ENCODE results near the gene DHCR24. TPM values are rescaled to one million over a fixed set of nuclear protein-coding genes. Genes with fewer than 3 reads are reported as not detected.

Gene DHCR24
- total RNA-seq, 1 donor from 2014 or later = 141 TPM

DNA sequence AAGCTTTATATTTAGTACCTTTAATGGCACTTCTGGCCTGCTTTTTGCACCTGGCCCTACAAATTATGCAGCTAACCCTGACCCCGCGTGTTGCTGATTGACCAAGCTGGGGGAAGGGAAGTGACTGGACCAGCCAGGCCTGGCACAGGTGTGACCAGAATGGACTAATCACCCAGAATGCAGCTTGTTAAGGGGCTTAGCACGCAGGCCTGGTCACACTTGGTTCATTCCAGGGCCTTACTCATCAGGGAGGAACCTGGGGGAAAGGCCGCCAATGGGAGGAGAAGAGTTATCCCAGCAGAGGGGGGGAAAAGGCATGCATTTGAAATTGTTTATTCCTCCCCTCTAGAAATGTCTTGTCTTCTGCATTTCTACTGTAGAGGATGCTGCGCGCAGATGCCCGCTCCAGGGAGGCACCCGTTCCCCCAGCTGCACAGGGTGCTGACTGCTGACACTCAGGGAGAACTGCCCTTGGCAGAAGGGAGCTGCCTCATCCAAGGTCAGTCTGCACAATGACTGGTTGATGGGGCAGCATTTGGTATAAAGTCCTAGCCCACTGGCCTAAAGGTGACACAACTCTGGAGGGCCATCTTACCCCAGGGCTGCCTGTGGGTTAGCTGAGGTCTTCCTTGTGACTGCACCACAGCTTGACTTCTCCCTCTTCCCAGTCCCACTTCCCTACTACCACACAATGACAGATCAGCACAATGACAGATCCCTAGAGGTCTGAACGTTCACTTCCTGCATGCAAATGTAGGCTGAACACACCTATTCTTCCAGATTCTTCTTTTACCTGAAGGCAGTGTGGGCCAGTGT lies 29.0 kb downstream of the DHCR24 start:
- Histone ChIP-seq H3K9me3 (no peaks in the 10 kb centered on the region), H3K36me3 (peaks cover 0 to 10% of the 10 kb centered on the region in 2 donors), H3K4me3 (no peak overlapping the region), H3K27ac (no peak overlapping the region), H3K27me3 (no peaks in the 10 kb centered on the region), H3K4me1 (peaks cover 17% of the 10 kb centered on the region)
- intact Hi-C loops (cut with DNase I) = no loop called here
- TF ChIP-seq CTCF (IDR thresholded peaks at IDR 0.05) (no peak), POLR2AphosphoS5 (IDR thresholded peaks at IDR 0.05; ENCODE audit: insufficient read depth in 1 of 2, low read depth in 1 of 2) (no peak), POLR2A (IDR thresholded peaks at IDR 0.05) (no peak)
- no peak for DNase-seq (ENCODE audit: extremely low spot score in 2 of 2)

DNA sequence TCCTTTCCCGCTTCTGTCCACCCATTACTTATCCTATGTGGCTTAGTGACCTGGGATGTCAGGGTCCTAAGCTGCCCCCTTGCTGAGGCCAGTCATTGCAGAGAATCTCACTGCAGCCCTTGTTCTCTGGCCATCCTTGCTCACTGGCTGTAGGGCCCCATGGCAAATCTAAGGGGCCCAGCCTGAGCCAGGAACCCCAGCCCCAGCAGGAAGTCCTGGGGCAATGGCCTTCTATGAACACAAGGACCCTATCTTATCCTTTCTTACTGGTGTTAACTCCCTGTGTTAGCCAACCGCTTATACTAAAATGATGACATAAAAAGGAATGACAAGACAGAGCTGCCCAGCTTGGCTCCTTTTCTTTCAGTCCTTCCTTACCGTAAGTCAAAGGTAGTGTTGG lies 29.9 kb downstream of the DHCR24 start:
- H3K9me3 ChIP-seq = no peaks in the 10 kb centered on the region
- H3K27me3 ChIP-seq = no peaks in the 10 kb centered on the region
- TF ChIP-seq CTCF (IDR thresholded peaks at IDR 0.05) (no peak), POLR2A (IDR thresholded peaks at IDR 0.05) (no peak), POLR2AphosphoS5 (IDR thresholded peaks at IDR 0.05; ENCODE audit: insufficient read depth in 1 of 2, low read depth in 1 of 2) (no peak)
- intact Hi-C loops (cut with DNase I) = no loop called here
- H3K4me3 ChIP-seq = no peak overlapping the region
- H3K27ac ChIP-seq = peak overlapping the region; percentile 15
- DNase-seq (ENCODE audit: extremely low spot score in 2 of 2) = no peak
- peaks cover 0 to 5% of the 10 kb centered on the region in 2 donors for H3K36me3 ChIP-seq
- peaks cover 18% of the 10 kb centered on the region for H3K4me1 ChIP-seq

- H3K4me3 ChIP-seq = no peak overlapping the region
- peaks cover 0 to 5% of the 10 kb centered on the region in 2 donors for H3K36me3 ChIP-seq
- no peak overlapping the region for H3K27ac ChIP-seq
- H3K27me3 ChIP-seq = no peaks in the 10 kb centered on the region
- intact Hi-C loops (cut with DNase I) = no loop called here
- TF ChIP-seq CTCF (IDR thresholded peaks at IDR 0.05) (no peak), POLR2AphosphoS5 (IDR thresholded peaks at IDR 0.05; ENCODE audit: insufficient read depth in 1 of 2, low read depth in 1 of 2) (no peak), POLR2A (IDR thresholded peaks at IDR 0.05) (no peak)
- H3K9me3 ChIP-seq = no peaks in the 10 kb centered on the region
- H3K4me1 ChIP-seq = peaks cover 44% of the 10 kb centered on the region
- no peak for DNase-seq (ENCODE audit: extremely low spot score in 2 of 2)
Observed at GRCh38 chr1:54854381-54855020, 32.5 kb downstream of the DHCR24 start.

DNA sequence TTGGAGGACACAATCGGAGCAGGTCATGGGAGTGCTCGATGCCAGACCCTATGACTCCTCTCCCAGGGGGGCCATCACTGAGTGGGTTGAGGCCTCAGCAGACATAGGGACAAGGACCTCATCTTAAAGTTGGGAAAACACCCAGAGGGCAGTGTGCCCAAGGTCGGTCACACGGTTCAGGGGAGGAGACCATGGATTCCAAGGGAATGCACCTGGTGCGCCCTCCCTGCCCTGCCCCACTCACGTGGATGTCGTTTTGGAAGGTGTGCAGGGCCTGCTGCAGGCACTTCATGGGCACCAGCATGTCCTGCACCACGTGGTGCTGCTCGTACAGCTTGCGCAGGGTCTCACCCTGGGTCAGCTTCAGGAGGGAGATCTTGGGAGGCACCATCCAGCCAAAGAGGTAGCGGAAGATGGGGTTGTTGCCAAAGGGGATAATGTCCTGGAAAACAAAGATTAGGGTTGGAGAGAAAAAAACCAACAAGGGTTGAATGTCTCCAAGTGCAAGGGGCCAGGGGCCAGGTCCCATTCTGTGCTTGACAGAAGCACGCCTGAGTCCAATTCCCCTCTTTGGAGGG lies 33.1 kb downstream of the DHCR24 start:
- Histone ChIP-seq H3K36me3 (peaks cover 0 to 5% of the 10 kb centered on the region in 2 donors), H3K9me3 (no peaks in the 10 kb centered on the region), H3K4me3 (no peak overlapping the region), H3K4me1 (peaks cover 50% of the 10 kb centered on the region), H3K27ac (no peak overlapping the region), H3K27me3 (no peaks in the 10 kb centered on the region)
- TF ChIP-seq POLR2A (IDR thresholded peaks at IDR 0.05) (no peak), POLR2AphosphoS5 (IDR thresholded peaks at IDR 0.05; ENCODE audit: insufficient read depth in 1 of 2, low read depth in 1 of 2) (no peak), CTCF (IDR thresholded peaks at IDR 0.05) (no peak)
- intact Hi-C loops (cut with DNase I) = no loop called here
- DNase-seq (ENCODE audit: extremely low spot score in 2 of 2) = no peak

Measured in vagina (tissue), 2 donors.